ENCODE data around the gene PPP1R9B.

PPP1R9B gene

GRCh38 chr17:50173335-50173941, 23.0 kb upstream of the PPP1R9B start:
- DNase-seq: peak; percentile 89

DNA sequence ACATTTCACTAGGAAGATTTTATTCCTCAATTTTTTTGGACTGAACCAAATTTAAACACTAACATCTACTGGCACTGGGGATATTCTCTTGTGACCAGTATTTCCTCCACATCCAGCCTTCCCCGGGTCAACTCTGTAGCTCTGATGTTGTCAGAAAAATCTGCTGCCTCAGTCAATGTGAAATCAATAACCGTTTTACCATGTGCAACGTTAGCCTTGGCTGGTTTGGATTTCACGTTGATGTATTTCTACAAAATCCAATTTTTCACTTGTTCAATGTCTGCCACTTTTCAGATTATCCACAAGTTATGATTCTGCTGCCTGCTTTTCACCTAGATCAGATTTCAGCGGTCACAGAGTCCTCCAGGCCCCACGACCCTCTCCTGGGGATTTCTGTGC, 22.5 kb upstream of the PPP1R9B start:
- DNase-seq: no peak

- no peak for DNase-seq
Observed at GRCh38 chr17:50172130-50172529, 21.7 kb upstream of the PPP1R9B start.

- DNase-seq: peak; percentile 44
Observed at GRCh38 chr17:50171371-50172071, 21.0 kb upstream of the PPP1R9B start.

DNA sequence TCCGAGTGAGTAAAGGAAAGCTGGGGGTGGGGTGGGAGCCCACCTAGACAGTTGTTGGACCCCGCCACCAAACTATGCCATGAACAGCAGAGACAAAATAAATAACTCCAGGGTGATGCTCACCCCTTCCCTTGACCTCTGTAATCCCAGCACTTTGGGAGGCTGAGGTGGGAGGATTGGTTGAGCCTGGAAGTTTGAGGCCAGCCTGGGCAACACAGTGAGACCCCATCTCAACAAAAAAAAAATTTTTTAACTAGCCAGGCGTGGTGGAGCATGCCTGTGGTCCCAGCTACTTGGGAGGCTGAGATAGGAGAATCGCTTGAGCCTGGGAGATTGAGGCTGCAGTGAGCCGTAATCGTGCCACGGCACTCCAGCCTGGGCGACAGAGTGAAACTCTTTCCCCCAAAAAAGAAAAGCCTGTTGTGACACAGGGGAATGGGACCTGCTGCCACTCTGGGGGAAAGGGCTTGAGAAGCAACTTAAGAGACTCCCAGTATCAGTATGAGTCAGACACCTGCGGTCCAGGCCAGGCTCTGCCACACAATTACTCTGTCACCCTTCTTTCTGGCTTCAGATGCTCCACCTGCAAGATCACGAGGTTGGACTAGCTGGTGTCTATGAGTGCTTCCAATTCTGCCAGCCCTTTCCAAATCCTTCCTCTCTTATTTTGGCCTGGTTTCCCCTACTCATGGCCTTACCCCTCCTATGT, 20.3 kb upstream of the PPP1R9B start:
- DNase-seq: peak; percentile 29

DNA sequence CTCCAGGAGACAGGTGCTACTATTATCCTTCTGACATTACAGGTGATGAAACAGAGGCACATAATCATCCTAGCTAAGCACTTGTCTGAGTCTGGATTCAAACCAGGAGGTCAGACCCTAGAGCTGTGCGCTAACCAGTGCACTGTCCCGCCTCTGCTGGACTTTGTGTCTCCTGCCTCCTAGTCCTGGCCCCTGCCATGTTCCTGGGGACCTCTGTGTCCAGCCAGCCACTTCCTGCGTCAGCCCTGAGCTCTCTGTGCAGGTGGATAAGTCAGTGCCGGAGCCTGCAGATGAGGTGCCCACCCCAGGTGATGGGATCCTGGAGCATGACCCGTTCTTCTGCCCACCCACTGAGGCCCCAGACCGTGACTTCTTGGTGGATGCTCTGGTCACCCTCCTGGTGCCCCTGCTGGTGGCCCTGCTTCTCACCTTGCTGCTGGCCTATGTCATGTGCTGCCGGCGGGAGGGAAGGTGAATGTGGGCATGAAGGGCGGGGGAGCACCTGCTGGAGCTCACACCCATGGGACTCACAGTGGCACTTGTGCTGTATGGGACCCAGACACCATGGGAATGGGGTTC, 19.5 kb upstream of the PPP1R9B start:
- DNase-seq: peak; percentile 40

DNA sequence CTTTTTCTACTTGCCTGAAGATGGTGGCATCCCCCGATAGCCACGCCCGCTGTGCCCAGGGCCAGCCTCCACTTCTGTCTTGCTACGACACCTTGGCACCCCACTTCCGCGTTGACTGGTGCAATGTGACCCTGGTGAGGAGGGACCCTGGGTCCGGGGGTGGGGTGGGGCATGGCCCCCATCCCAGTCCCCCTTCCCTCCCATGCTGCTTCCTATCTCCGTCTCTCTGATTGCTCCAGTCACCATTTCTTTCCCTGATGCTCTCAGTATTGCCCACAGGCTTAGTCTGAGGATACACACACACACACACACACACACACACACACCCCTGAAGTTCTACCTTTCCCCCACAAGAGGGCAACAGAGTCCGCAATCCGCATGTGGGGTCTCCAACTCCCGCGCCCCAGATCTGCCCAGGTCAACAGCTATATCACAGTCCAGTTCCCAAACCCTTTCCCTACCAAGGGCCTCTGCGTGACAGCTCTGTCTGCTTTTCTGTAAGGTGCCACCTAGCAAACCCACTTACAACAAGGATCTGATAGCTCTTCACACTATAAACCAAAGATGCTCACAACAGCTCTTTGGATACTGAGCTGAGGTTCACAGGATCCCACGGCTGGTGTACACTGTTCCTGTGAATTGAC, 18.8 kb upstream of the PPP1R9B start:
- DNase-seq: peak; percentile 83

DNA sequence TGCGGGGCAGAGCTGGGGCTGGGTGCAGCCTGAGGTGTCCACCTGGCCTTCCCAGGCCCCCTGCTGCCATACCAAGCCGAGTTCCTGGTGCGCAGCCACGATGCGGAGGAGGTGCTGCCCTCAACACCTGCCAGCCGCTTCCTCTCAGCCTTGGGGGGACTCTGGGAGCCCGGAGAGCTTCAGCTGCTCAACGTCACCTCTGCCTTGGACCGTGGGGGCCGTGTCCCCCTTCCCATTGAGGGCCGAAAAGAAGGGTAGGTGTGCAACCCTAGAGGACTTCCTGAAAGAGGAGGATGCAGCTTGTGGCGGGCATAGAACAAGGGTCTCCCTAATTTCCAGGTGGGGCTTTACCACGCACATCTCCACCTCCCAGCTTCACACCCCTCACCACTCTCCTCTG, 17.8 kb upstream of the PPP1R9B start:
- DNase-seq: peak; percentile 31

DNA sequence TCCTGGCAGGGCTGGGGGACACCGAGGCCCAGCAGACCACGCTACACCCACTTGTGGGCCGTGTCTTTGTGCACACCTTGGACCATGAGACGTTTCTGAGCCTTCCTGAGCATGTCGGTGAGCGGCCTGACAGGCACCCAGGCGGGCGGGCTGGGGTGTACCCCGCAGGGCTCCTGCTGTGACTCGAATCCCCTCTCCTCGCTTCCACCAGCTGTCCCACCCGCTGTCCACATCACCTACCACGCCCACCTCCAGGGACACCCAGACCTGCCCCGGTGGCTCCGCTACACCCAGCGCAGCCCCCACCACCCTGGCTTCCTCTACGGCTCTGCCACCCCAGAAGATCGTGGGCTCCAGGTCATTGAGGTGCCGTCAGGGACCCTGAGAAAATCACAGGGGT, 16.9 kb upstream of the PPP1R9B start:
- peak; percentile 39 for DNase-seq

- peak; percentile 32 for DNase-seq
Observed at GRCh38 chr17:50166518-50167181, 16.2 kb upstream of the PPP1R9B start.

DNA sequence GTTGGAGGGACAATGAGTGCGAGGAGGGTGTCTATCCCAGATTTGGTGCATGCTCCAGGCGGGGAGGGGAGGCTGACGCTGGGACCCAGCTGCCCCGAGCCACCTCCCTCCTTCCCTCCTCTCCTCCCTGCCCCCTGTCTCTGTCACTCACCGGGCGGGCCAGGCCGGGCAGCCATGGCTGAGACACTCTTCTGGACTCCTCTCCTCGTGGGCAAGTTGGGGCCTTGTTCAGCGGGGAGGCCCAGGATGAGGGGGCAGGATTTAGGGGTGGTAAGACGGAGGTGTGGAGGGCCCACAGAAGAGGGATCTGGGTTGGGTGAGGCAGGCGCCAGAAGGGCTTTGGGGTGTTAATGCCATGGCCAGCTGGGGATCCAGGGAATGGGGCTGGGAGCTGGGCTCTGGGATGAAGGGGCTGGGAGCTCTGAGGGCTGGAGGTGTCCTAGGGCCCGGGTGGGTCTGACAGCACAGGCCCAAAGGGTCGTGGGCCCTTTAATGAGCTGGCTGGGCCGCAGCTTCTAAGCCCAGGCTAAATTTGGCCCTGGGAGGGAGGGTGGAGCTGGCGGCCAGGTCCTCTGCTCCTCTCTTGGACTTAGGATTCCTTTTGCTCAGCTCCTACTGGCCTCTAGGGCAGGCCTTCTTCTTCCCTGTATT, 15.5 kb upstream of the PPP1R9B start, which contains the start of gene SGCA:
Gene SGCA, plus strand, starts transcription at position 139 of the 651 bp plus-strand sequence. Its CDS starts 36 bp downstream, at position 175.
- peak; percentile 75 for DNase-seq

- no peak for DNase-seq
Observed at GRCh38 chr17:50165466-50165865, 15.0 kb upstream of the PPP1R9B start.

GRCh38 chr17:50165066-50165465, 14.6 kb upstream of the PPP1R9B start:
- peak; percentile 23 for DNase-seq

GRCh38 chr17:50164697-50164988, 14.2 kb upstream of the PPP1R9B start:
- no peak for DNase-seq

- DNase-seq: peak; percentile 29
Observed at GRCh38 chr17:50163843-50164696, 13.6 kb upstream of the PPP1R9B start.

DNA sequence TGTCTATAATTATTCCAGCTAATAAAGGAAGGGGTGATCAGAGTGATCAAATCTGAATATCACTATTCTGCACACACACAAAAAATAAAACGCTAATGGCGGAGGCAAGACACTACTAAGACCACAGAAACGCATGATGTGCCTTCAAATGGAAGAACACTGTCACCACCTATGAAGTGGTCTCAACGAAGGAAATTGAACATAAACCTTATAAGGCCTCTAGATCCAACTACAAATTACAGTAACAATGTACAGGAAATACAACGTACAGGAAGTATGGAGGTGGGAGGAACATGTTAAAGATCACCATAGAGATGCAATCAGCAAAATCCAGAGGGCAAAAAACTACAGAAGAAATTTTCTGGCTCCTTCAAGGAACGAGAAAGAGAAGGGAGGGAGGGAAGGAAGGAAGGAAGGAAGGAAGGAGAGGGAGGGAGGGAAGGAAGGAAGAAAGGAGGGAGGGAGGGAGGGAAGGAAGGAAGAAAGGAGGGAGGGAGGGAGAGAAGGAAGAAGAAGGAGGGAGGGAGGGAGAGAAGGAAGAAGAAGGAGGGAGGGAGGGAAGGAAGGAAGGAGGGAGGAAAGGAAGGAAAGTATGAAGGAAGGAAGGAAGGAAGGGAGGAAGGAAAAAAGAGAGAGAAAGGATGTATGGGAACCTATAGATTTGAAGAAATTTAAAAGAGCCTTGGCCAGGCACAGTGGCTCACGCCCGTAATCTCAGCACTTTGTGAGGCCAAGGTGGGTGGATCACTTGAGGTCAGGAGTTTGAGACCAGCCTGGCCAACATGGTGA, 12.2 kb upstream of the PPP1R9B start:
- peak; percentile 13 for DNase-seq

- no peak for DNase-seq
Observed at GRCh38 chr17:50161911-50162288, 11.4 kb upstream of the PPP1R9B start.

DNA sequence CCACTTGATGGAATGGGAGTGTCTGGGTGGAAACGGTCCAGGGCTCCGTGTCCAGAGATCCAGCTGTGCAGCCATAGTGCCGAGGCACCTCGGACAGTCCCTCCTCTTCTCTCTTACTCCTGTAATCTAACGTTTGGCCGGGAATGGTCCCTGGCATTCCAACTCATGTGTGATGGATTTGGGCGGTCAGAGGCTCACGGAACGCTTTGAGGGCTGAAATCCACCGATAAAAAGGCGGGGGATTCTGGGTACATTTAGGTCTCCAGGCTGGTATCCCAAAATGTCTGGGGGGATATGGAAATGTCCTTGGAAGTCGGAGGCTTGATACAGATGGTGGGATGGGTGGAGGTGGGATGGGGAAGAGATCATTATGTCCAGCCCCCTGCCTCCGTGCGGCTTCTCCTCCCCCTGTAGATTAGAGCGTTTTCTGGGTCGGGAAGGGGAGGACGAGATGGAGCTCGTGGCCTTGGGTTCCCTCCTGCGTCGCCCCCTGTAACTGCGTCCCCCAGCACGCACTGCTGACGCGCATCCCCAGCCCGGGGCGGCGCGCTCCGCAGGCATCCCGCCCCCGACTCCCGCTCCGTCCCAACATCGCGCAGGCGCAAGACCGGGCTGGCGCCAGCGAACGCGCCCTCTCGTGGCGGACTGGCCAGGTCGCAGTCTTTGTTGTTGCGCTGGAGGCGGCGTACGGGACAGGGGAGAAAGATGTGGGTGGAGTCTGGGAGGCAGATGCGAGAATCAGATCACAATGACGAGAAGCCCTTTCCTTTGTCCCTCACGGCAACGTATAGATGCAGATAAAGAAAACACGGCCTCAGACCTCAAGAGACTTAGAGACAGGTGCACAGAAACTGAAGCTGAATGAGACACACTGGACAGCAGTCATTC, 10.8 kb upstream of the PPP1R9B start:
- peak; percentile 96 for DNase-seq

- DNase-seq: peak; percentile 10
Observed at GRCh38 chr17:50157891-50158290, 7.4 kb upstream of the PPP1R9B start.
